Measurements from ENCODE around the gene ADAMTS16.

The ADAMTS16 gene

GRCh38 chr5:5258564-5258963, 118.4 kb downstream of the ADAMTS16 start:
- Mint-ChIP-seq H3K9me3 (peaks cover 6% of the 10 kb centered on the region), H3K27ac (no peak overlapping the region), H3K36me3 (no peaks in the 10 kb centered on the region), H3K27me3 (no peaks in the 10 kb centered on the region), H3K4me1 (no peaks in the 10 kb centered on the region), H3K4me3 (no peak overlapping the region)
- DNase-seq (ENCODE audit: low spot score in 2 of 2) (no peak), ATAC-seq (ENCODE audit: low read depth) (no peak)

DNA sequence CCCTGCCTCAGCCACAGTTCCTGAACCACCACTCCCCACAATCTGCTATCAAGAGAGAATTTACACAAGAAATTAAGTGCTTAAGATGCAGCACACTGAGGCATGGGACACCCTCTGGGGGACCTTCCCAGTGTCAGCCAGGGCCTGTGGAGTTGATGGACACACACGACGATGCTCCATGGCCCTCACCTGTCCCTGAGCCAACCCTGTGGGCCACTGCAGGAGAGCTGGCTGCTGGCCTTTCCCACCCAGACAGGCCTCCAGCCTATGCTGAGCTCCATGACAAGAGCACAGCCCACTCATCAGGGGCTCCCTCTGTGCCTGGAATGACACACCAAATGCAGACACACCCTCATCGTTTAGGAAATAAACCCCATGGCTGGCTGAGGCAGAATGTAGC, 124.6 kb downstream of the ADAMTS16 start:
- H3K4me1 Mint-ChIP-seq, result no peaks in the 10 kb centered on the region
- ATAC-seq (ENCODE audit: low read depth), result no peak
- DNase-seq (ENCODE audit: low spot score in 2 of 2), result no peak
- H3K9me3 Mint-ChIP-seq, result no peaks in the 10 kb centered on the region
- H3K4me3 Mint-ChIP-seq, result no peak overlapping the region
- H3K36me3 Mint-ChIP-seq, result no peaks in the 10 kb centered on the region
- H3K27ac Mint-ChIP-seq, result no peak overlapping the region
- H3K27me3 Mint-ChIP-seq, result no peaks in the 10 kb centered on the region

DNA sequence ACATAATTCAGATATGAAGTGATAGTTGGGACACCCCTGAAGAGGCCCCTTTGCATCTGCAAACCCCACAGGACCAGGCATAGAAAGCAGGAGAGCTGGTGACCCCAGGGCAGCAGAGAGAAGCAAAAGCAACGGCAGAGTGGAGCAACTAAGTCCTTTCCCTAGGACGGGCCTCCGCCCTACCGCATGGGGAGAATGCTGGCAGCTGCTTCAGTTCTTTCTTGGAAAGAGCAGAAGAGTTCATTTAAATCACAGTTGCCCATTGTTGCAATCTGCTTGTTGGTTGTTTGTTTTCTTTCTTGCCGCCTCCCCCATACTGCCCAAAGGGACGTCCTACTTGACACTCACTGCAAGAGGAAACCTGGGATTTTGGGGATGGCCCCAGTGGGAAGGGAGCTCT, 126.2 kb downstream of the ADAMTS16 start:
- Mint-ChIP-seq H3K4me1 (no peaks in the 10 kb centered on the region), H3K27me3 (no peaks in the 10 kb centered on the region), H3K9me3 (no peaks in the 10 kb centered on the region), H3K27ac (no peak overlapping the region), H3K4me3 (no peak overlapping the region), H3K36me3 (no peaks in the 10 kb centered on the region)
- no peak for DNase-seq (ENCODE audit: low spot score in 2 of 2)
- ATAC-seq (ENCODE audit: low read depth), result no peak

DNA sequence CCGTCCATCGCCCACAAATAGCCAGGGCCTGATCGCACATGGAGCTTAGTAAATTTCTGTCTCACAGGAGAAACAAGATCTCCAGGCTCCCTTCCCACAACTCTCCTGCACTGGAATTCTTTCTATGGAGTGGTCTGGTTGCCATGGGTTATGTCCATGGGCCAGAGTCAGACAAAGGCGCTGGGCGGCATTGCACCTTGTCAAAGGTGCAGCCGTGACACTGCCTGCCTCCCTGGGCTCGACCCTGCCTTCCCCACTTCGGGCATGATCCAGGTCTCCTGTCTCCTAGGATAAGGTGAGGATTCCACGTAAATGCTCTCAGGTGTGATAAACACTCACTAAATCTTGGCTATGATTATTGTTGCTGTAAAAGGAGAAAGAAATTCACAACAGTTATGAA, 130.0 kb downstream of the ADAMTS16 start:
- ATAC-seq (ENCODE audit: low read depth) (no peak), DNase-seq (ENCODE audit: low spot score in 2 of 2) (no peak)
- no peaks in the 10 kb centered on the region for H3K4me1 Mint-ChIP-seq
- H3K9me3 Mint-ChIP-seq, result no peaks in the 10 kb centered on the region
- H3K4me3 Mint-ChIP-seq, result no peak overlapping the region
- H3K27ac Mint-ChIP-seq, result no peak overlapping the region
- no peaks in the 10 kb centered on the region for H3K27me3 Mint-ChIP-seq
- no peaks in the 10 kb centered on the region for H3K36me3 Mint-ChIP-seq

DNA sequence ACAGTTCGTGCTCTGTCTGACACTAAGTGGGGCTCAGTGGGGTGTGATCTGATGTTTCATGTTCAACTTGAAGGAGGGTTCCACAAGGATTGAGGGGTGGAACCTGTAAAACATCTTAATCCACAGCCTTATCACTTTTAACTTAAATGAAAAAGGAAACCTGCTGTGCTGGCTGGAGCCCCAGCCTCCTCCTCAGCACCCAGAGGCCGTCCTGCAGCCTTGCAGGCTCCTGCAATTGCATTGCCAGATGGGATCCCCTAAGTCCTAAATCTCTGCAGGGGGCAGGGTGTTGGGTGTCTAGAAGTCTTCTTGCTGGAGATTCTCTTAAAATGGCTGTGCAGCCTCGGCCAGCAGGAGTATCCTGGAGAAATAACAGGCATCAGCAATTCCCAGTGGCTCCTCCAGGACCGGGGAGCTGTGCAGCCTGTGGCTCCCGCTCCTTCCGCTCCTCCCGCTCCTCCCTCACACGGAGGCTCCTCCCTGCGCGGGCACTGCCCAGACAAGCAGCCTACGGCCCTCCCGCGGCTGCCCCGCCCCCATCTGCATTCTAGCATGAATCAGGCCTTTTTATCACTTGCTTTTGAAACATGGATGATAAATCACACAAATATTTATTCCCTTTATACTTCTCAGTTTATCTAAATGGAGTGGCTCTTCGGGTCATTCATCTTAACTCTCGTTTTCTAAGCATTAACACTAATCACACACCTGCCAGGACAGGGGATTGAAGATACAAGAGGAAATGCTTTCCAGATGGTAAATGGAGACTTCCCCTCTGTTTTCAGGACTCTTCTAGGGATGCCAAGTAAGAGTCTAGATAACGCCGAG, 131.0 kb downstream of the ADAMTS16 start:
- Mint-ChIP-seq H3K4me3 (no peak overlapping the region), H3K36me3 (no peaks in the 10 kb centered on the region), H3K4me1 (no peaks in the 10 kb centered on the region), H3K27ac (no peak overlapping the region), H3K27me3 (peaks cover 2% of the 10 kb centered on the region), H3K9me3 (no peaks in the 10 kb centered on the region)
- DNase-seq (ENCODE audit: low spot score in 2 of 2) (no peak), ATAC-seq (ENCODE audit: low read depth) (no peak)

GRCh38 chr5:5271786-5272321, 131.7 kb downstream of the ADAMTS16 start:
- Mint-ChIP-seq H3K27me3 (peaks cover 2% of the 10 kb centered on the region), H3K36me3 (no peaks in the 10 kb centered on the region), H3K27ac (no peak overlapping the region), H3K4me3 (no peak overlapping the region), H3K9me3 (no peaks in the 10 kb centered on the region), H3K4me1 (no peaks in the 10 kb centered on the region)
- no peak for DNase-seq (ENCODE audit: low spot score in 2 of 2)
- ATAC-seq (ENCODE audit: low read depth), result no peak

- H3K27ac Mint-ChIP-seq, result no peak overlapping the region
- H3K4me3 Mint-ChIP-seq, result no peak overlapping the region
- ATAC-seq (ENCODE audit: low read depth), result no peak
- H3K27me3 Mint-ChIP-seq, result peaks cover 2% of the 10 kb centered on the region
- no peaks in the 10 kb centered on the region for H3K4me1 Mint-ChIP-seq
- no peak for DNase-seq (ENCODE audit: low spot score in 2 of 2)
- no peaks in the 10 kb centered on the region for H3K9me3 Mint-ChIP-seq
- H3K36me3 Mint-ChIP-seq, result no peaks in the 10 kb centered on the region
These were observed 133.3 kb downstream of the ADAMTS16 start for GRCh38 chr5:5273398-5273797.

DNA sequence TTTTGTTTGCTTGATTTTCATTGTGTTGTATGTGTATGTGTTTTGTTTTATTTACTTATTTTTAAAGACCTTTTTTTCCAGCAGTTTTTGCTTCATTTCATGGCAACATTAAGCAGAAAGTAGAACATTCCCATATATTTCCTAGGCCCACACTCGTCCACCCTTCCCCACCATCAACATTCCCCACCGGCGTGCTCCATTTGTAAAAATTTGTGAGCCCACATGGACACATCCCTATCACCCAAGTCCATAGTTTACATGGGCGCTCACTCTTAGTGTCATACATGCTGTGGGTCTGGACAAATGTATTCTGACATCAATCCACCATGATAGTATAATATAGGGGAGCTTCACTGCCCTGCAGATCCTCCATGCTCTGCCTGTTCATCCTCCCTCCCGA, 133.8 kb downstream of the ADAMTS16 start:
- DNase-seq (ENCODE audit: low spot score in 2 of 2), result no peak
- Mint-ChIP-seq H3K27ac (no peak overlapping the region), H3K36me3 (no peaks in the 10 kb centered on the region), H3K9me3 (no peaks in the 10 kb centered on the region), H3K4me3 (no peak overlapping the region), H3K4me1 (no peaks in the 10 kb centered on the region), H3K27me3 (peaks cover 2% of the 10 kb centered on the region)
- no peak for ATAC-seq (ENCODE audit: low read depth)

DNA sequence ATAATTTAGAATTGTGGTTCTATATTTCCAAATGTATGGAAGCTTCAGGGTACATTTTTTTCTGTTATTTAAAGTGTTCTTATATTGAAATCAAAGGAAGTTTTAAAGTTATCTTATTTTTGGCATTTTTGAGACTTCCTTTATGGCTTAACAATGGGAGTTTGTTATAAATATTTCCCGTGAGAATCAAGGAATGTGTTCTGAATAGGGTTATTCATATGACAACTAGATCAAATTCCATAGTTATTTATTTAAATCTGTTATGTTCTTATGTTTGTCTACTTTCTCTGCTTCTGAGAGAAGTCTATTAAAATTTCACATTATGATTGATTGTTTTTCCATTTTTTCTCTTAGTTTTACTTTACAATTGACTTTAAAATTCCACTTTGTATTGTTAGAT, 135.1 kb downstream of the ADAMTS16 start:
- no peaks in the 10 kb centered on the region for H3K4me1 Mint-ChIP-seq
- peaks cover 1% of the 10 kb centered on the region for H3K9me3 Mint-ChIP-seq

GRCh38 chr5:5276430-5276829, 136.3 kb downstream of the ADAMTS16 start:
- H3K27me3 Mint-ChIP-seq, result peaks cover 2% of the 10 kb centered on the region
- ATAC-seq (ENCODE audit: low read depth), result no peak

More for the DNA sequence above, 135.1 kb downstream of the ADAMTS16 start:
- Mint-ChIP-seq H3K27me3 (peaks cover 2% of the 10 kb centered on the region), H3K36me3 (no peaks in the 10 kb centered on the region), H3K4me3 (no peak overlapping the region), H3K27ac (no peak overlapping the region)
- DNase-seq (ENCODE audit: low spot score in 2 of 2), result no peak
- no peak for ATAC-seq (ENCODE audit: low read depth)

GRCh38 chr5:5276951-5277517, 136.9 kb downstream of the ADAMTS16 start:
- peaks cover 1% of the 10 kb centered on the region for H3K9me3 Mint-ChIP-seq
- no peak for DNase-seq (ENCODE audit: low spot score in 2 of 2)

More at GRCh38 chr5:5276430-5276829, 136.3 kb downstream of the ADAMTS16 start:
- no peak overlapping the region for H3K27ac Mint-ChIP-seq
- no peak overlapping the region for H3K4me3 Mint-ChIP-seq
- peaks cover 1% of the 10 kb centered on the region for H3K9me3 Mint-ChIP-seq
- no peak for DNase-seq (ENCODE audit: low spot score in 2 of 2)
- no peaks in the 10 kb centered on the region for H3K4me1 Mint-ChIP-seq
- no peaks in the 10 kb centered on the region for H3K36me3 Mint-ChIP-seq

GRCh38 chr5:5278201-5278814, 138.2 kb downstream of the ADAMTS16 start:
- no peak overlapping the region for H3K4me3 Mint-ChIP-seq
- ATAC-seq (ENCODE audit: low read depth) (no peak), DNase-seq (ENCODE audit: low spot score in 2 of 2) (no peak)
- H3K27ac Mint-ChIP-seq, result no peak overlapping the region
- peaks cover 1% of the 10 kb centered on the region for H3K9me3 Mint-ChIP-seq
- no peaks in the 10 kb centered on the region for H3K36me3 Mint-ChIP-seq
- no peaks in the 10 kb centered on the region for H3K4me1 Mint-ChIP-seq
- peaks cover 2% of the 10 kb centered on the region for H3K27me3 Mint-ChIP-seq

More at GRCh38 chr5:5276951-5277517, 136.9 kb downstream of the ADAMTS16 start:
- Mint-ChIP-seq H3K36me3 (no peaks in the 10 kb centered on the region), H3K4me1 (no peaks in the 10 kb centered on the region), H3K27me3 (peaks cover 2% of the 10 kb centered on the region), H3K4me3 (no peak overlapping the region), H3K27ac (no peak overlapping the region)
- ATAC-seq (ENCODE audit: low read depth), result no peak

DNA sequence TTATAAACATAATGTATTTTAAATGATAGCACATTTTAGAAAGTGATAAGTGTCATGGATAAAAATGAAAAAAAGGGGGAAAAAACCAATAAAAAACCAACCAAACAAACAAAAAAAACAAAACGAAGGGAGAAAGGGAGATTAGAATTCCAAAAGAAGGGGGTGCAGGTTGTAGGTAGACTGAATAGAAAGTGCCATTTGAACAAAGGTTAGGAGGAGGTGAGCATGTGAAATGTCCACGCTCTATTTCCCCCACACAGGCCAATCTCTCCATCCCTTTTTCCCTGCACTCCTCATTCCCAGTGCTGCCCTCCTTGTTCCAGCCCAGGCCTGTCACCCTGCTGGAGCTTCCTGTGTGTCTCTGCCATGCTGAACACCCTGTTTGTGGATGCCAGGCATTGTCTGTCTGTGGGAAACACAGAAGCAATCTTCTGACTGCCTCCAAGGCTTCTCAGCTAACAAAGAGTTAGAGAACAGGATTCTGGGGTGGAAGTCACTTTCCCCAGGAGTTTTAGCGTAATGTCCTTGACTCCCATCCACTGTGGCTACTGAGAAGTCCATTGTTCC, 138.8 kb downstream of the ADAMTS16 start:
- DNase-seq (ENCODE audit: low spot score in 2 of 2) (no peak), ATAC-seq (ENCODE audit: low read depth) (no peak)
- Mint-ChIP-seq H3K27ac (no peak overlapping the region), H3K27me3 (peaks cover 2% of the 10 kb centered on the region), H3K4me3 (no peak overlapping the region), H3K9me3 (peaks cover 1% of the 10 kb centered on the region), H3K36me3 (no peaks in the 10 kb centered on the region), H3K4me1 (no peaks in the 10 kb centered on the region)

DNA sequence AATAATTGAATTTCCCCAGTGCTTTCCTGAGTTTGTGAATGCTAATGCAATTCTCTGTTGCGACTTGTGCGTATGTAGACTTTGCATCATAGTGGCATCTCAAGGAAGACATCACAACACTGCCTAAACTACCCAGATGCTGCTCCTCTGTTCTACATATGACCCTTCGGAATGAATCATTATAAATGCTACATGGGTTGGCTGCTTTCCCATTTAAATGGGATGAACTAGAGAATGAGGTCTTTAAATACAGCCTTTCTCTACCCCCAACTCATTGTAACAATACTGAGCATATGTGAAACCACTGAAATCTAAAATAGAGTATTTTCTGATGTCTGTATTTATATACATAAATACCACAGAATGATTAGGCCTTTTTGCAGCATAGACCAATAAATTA, 145.8 kb downstream of the ADAMTS16 start:
- no peak overlapping the region for H3K27ac Mint-ChIP-seq

More for the DNA sequence above, 145.8 kb downstream of the ADAMTS16 start:
- Mint-ChIP-seq H3K4me1 (no peaks in the 10 kb centered on the region), H3K27me3 (peaks cover 2% of the 10 kb centered on the region), H3K4me3 (no peak overlapping the region), H3K9me3 (peaks cover 5% of the 10 kb centered on the region), H3K36me3 (no peaks in the 10 kb centered on the region)
- ATAC-seq (ENCODE audit: low read depth) (no peak), DNase-seq (ENCODE audit: low spot score in 2 of 2) (no peak)

All from memory B cell (primary cell).